ENCODE results near the gene LILRB4.
"Not testable (repeated sequence)": the region's sequence is repeated elsewhere in the genome, so short reads cannot be mapped to it uniquely, and the experiment has no call there.

LILRB4 gene

GRCh38 chr19:54661846-54662481, 821 bp upstream of the LILRB4 start:
- H3K9ac ChIP-seq (ENCODE audit: low read depth, low read length) = no peak overlapping the region
- H3K4me1 ChIP-seq (ENCODE audit: insufficient read depth, low read length) = no peaks in the 10 kb centered on the region
- no peaks in the 10 kb centered on the region for H3K9me3 ChIP-seq (ENCODE audit: control insufficient read depth, insufficient read depth, low read length)
- H3K36me3 ChIP-seq (ENCODE audit: insufficient read depth, low read length) = no peaks in the 10 kb centered on the region

DNA sequence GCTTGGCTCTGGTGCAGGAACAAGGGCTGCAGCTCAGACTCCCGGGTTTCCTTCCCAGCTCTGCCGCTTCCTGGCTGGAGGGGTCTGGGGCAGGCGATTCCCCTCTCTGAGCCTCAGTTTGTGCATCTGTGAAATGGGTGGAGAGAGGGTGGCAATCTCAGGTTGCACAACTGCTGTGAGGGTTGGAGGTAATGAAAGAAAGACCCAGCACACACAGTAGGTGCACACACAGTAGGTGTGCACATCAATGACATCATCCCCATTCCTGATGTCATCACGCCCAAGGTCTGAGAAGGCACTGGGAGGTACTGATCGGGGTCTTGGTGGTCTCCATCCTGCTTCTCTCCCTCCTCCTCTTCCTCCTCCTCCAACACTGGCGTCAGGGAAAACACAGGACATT, 2.7 kb downstream of the LILRB4 start:
- H3K36me3 ChIP-seq (ENCODE audit: insufficient read depth, low read length) = no peaks in the 10 kb centered on the region
- no peaks in the 10 kb centered on the region for H3K4me1 ChIP-seq (ENCODE audit: insufficient read depth, low read length)
- H3K9ac ChIP-seq (ENCODE audit: low read depth, low read length) = no peak overlapping the region
- H3K9me3 ChIP-seq (ENCODE audit: control insufficient read depth, insufficient read depth, low read length) = no peaks in the 10 kb centered on the region; the same call in none of the 2 replicates

DNA sequence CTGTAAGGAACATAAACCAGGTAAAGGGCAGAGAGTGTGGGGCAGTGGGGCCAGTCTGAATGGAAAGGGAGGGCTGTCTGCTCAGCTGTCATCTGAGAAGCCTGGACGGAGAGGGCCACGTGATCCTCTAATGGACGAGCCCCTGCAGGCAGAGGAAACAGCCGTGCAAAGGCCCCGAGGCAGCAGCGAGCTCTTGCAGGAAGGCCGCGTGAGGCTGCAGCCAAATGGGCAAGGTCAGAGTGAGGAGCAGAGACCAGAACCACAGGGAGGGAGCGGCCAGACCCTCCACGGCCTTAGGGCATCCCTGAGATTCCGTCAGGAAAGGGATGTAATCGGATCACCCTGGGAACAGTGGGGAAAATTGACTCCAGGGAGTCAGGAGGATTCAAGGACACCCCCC, 4.4 kb downstream of the LILRB4 start:
- Histone ChIP-seq H3K9me3 (ENCODE audit: control insufficient read depth, insufficient read depth, low read length) (no peaks in the 10 kb centered on the region; the same call in none of the 2 replicates), H3K9ac (ENCODE audit: low read depth, low read length) (no peak overlapping the region), H3K4me1 (ENCODE audit: insufficient read depth, low read length) (no peaks in the 10 kb centered on the region), H3K36me3 (ENCODE audit: insufficient read depth, low read length) (no peaks in the 10 kb centered on the region)

DNA sequence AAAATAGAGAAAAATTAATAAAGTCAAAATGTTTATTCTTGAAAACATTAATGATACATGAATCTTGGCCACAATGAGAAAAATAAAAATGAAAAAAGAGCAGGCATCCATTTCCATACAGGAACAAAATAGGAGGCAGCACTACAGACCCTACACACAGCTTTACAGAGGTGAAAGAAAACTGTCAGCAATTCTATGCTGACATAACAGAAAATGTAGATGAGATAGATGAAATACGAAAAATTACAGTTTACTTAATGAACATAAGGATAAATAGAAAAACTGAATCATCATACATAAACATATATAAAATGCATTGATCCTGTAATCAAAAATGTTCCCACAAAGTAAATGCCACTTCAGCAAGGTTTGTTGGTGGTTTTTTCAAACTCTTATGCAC, 5.6 kb downstream of the LILRB4 start:
- Histone ChIP-seq H3K4me1 (ENCODE audit: insufficient read depth, low read length) (no peaks in the 10 kb centered on the region), H3K36me3 (ENCODE audit: insufficient read depth, low read length) (no peaks in the 10 kb centered on the region), H3K9ac (ENCODE audit: low read depth, low read length) (no peak overlapping the region), H3K9me3 (ENCODE audit: control insufficient read depth, insufficient read depth, low read length) (no peaks in the 10 kb centered on the region; the same call in none of the 2 replicates)

- Histone ChIP-seq H3K36me3 (ENCODE audit: insufficient read depth, low read length) (no peaks in the 10 kb centered on the region), H3K9ac (ENCODE audit: low read depth, low read length) (no peak overlapping the region), H3K4me1 (ENCODE audit: insufficient read depth, low read length) (no peaks in the 10 kb centered on the region), H3K9me3 (ENCODE audit: control insufficient read depth, insufficient read depth, low read length) (no peaks in the 10 kb centered on the region; the same call in none of the 2 replicates)
Measured at GRCh38 chr19:54670576-54671357, 8.0 kb downstream of the LILRB4 start.

GRCh38 chr19:54673222-54673621, 10.4 kb downstream of the LILRB4 start:
- no peaks in the 10 kb centered on the region; the same call in none of the 2 replicates for H3K9me3 ChIP-seq (ENCODE audit: control insufficient read depth, insufficient read depth, low read length)
- peaks cover 3% of the 10 kb centered on the region; the same call in 1 of the 2 replicates for H3K4me1 ChIP-seq (ENCODE audit: insufficient read depth, low read length)
- no peaks in the 10 kb centered on the region for H3K36me3 ChIP-seq (ENCODE audit: insufficient read depth, low read length)
- H3K9ac ChIP-seq (ENCODE audit: low read depth, low read length) = no peak overlapping the region

GRCh38 chr19:54674021-54674617, 11.3 kb downstream of the LILRB4 start:
- Histone ChIP-seq H3K9ac (ENCODE audit: low read depth, low read length) (no peak overlapping the region), H3K4me1 (ENCODE audit: insufficient read depth, low read length) (peaks cover 3% of the 10 kb centered on the region; the same call in 1 of the 2 replicates), H3K36me3 (ENCODE audit: insufficient read depth, low read length) (no peaks in the 10 kb centered on the region), H3K9me3 (ENCODE audit: control insufficient read depth, insufficient read depth, low read length) (no peaks in the 10 kb centered on the region)

DNA sequence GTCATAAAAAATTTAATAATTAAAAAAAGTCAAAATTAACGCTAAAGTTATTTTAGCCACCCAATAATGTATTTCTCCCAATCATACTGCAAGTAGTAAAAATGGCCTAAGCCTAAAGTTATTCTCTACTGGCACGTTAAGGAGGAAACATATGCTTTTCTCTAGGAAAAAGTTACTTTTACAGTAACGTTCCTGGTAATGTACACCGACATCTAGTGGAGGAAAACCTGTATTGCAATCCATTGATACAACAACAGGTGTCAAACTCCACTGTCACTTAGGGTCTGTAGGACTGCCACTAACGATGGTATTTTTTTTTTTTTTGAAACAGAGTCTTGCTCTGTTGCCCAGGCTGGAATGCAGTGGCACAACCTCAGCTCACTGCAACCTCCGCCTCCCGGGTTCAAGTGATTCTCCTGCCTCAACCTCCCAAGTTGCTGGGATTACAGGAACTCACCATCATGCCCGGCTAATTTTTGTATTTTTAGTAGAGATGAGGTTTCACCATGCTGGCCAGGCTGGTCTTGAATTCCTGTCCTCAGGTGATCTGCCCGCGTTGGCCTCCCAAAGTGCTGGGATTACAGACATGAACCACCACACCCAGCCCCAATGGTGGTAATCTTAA, 13.5 kb downstream of the LILRB4 start:
- H3K9me3 ChIP-seq (ENCODE audit: control insufficient read depth, insufficient read depth, low read length); H3K9ac ChIP-seq (ENCODE audit: low read depth, low read length); H3K4me1 ChIP-seq (ENCODE audit: insufficient read depth, low read length); H3K36me3 ChIP-seq (ENCODE audit: insufficient read depth, low read length): not testable (repeated sequence)

DNA sequence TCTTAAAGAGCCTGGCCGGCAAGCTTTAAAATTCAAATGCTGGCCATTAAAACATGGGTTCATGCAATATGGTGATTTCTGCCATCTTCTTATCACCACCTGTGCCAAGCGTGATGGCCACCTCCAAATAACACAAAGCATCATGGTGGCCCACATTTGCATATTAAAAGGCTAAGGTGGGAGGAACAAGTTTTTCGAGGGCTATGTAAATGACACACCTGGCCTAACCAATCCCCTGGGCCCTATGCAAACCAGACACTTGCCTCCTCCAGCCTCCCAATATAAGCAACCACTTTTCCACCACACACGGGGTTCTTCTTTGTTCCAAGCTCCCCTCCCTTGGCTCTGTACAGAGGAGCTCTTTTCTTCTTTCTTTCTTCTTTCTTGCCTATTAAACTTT, 14.4 kb downstream of the LILRB4 start:
- no peaks in the 10 kb centered on the region for H3K9me3 ChIP-seq (ENCODE audit: control insufficient read depth, insufficient read depth, low read length)
- H3K4me1 ChIP-seq (ENCODE audit: insufficient read depth, low read length) = peaks cover 3% of the 10 kb centered on the region; the same call in 1 of the 2 replicates
- H3K9ac ChIP-seq (ENCODE audit: low read depth, low read length) = no peak overlapping the region
- H3K36me3 ChIP-seq (ENCODE audit: insufficient read depth, low read length) = no peaks in the 10 kb centered on the region

GRCh38 chr19:54681596-54681995, 18.8 kb downstream of the LILRB4 start:
- not testable (repeated sequence) for H3K9me3 ChIP-seq (ENCODE audit: control insufficient read depth, insufficient read depth, low read length); H3K4me1 ChIP-seq (ENCODE audit: insufficient read depth, low read length); H3K9ac ChIP-seq (ENCODE audit: low read depth, low read length); H3K36me3 ChIP-seq (ENCODE audit: insufficient read depth, low read length)

- H3K4me1 ChIP-seq (ENCODE audit: insufficient read depth, low read length) = peaks cover 2% of the 10 kb centered on the region; the same call in 1 of the 2 replicates
- H3K9me3 ChIP-seq (ENCODE audit: control insufficient read depth, insufficient read depth, low read length) = no peaks in the 10 kb centered on the region
- no peak overlapping the region for H3K9ac ChIP-seq (ENCODE audit: low read depth, low read length)
- no peaks in the 10 kb centered on the region for H3K36me3 ChIP-seq (ENCODE audit: insufficient read depth, low read length)
Measured at GRCh38 chr19:54682306-54682856, 19.6 kb downstream of the LILRB4 start.

- no peaks in the 10 kb centered on the region for H3K36me3 ChIP-seq (ENCODE audit: insufficient read depth, low read length)
- H3K9ac ChIP-seq (ENCODE audit: low read depth, low read length) = no peak overlapping the region
- H3K4me1 ChIP-seq (ENCODE audit: insufficient read depth, low read length) = no peaks in the 10 kb centered on the region
- no peaks in the 10 kb centered on the region for H3K9me3 ChIP-seq (ENCODE audit: control insufficient read depth, insufficient read depth, low read length)
Measured at GRCh38 chr19:54684527-54684926, 21.7 kb downstream of the LILRB4 start.

DNA sequence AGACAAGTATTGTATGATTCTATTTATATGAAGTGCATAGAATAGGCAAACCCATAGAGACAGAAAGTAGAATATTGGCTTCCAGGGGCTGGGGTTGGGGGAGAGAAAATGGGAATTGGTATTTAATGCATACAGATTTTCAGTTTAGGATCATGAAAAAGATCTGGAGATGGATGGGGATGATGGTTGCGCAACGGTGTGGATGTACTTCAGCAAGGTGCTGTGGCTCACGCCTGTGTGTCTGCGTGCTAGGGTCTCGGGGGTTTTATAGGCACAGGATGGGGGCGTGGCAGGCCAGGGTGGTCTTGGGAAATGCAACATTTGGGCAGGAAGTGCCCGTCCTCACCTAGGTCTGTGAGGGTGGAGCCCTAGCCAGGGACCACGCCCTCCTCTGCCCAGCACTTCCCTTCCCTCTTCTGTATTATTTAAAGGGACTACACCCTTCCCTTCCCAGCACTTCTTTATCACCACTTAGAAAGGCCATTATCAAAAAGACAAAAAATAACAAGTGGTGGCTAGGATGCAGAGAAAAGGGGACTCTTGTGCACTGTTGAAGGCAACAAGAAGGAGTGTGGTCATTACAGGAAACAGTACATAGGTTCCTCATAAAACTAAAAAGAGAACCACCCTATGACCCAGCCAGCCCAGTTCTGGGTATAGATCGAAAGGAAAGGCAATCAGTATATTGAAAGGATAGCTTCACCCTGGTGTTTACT, 29.0 kb downstream of the LILRB4 start:
- no peaks in the 10 kb centered on the region for H3K36me3 ChIP-seq (ENCODE audit: insufficient read depth, low read length)
- no peak overlapping the region for H3K9ac ChIP-seq (ENCODE audit: low read depth, low read length)
- no peaks in the 10 kb centered on the region for H3K4me1 ChIP-seq (ENCODE audit: insufficient read depth, low read length)
- no peaks in the 10 kb centered on the region for H3K9me3 ChIP-seq (ENCODE audit: control insufficient read depth, insufficient read depth, low read length)

DNA sequence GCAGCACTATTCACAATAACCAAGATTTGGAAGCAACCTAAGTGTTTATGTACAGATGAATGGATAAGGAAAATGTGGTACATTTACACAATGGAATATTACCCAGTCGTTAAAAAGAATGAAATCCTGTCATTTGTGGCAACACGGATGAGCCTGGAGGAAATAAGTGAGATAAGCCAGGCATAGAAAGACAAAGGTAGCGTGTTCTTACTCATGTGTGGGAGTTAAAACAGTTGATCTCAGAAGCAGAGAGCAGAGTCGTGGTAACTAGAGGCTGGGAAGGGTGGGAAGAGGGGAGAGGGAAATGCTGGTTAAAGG, 29.5 kb downstream of the LILRB4 start:
- Histone ChIP-seq H3K9ac (ENCODE audit: low read depth, low read length) (no peak overlapping the region), H3K36me3 (ENCODE audit: insufficient read depth, low read length) (no peaks in the 10 kb centered on the region), H3K9me3 (ENCODE audit: control insufficient read depth, insufficient read depth, low read length) (no peaks in the 10 kb centered on the region), H3K4me1 (ENCODE audit: insufficient read depth, low read length) (no peaks in the 10 kb centered on the region)

Measured in ES-I3 (cell line).